Activated CD4-positive, CD25-positive, alpha-beta regulatory T cell treated with anti-CD3 and anti-CD28 coated beads, Interleukin-2, amount 50 U/mL, for 16 hours (primary cell): ENCODE results near the gene CYB561A3.

Experiments
- DNase-seq: peaks from one replicate; pipeline ENCODE4 v3.0.0-alpha.2; 2020; ENCODE audit warnings: low read depth, low spot score

Gene CYB561A3

GRCh38 chr11:61369372-61370348 is 8.0 kb upstream of the CYB561A3 start:
- no peak for DNase-seq

- DNase-seq, result no peak
Measured at GRCh38 chr11:61368646-61369045, 7.0 kb upstream of the CYB561A3 start.

GRCh38 chr11:61367406-61367805 is 5.7 kb upstream of the CYB561A3 start:
- DNase-seq, result no peak

GRCh38 chr11:61364012-61364675 is 2.5 kb upstream of the CYB561A3 start:
- no peak for DNase-seq

GRCh38 chr11:61362542-61362875 is 827 bp upstream of the CYB561A3 start:
- DNase-seq, result no peak

GRCh38 chr11:61361237-61361740 is 393 bp downstream of the CYB561A3 start:
- DNase-seq, result no peak

- no peak for DNase-seq
Measured at GRCh38 chr11:61359516-61359915, 2.2 kb downstream of the CYB561A3 start.

- DNase-seq, result no peak
Measured at GRCh38 chr11:61358566-61358965, 3.1 kb downstream of the CYB561A3 start.

- no peak for DNase-seq
Measured at GRCh38 chr11:61357894-61358239, 3.8 kb downstream of the CYB561A3 start.

- no peak for DNase-seq
Measured at GRCh38 chr11:61357233-61357893, 4.3 kb downstream of the CYB561A3 start.

- no peak for DNase-seq
Measured at GRCh38 chr11:61356706-61357105, 5.0 kb downstream of the CYB561A3 start.

GRCh38 chr11:61354208-61354607 is 7.5 kb downstream of the CYB561A3 start:
- no peak for DNase-seq

- DNase-seq, result no peak
Measured at GRCh38 chr11:61353131-61354067, 8.3 kb downstream of the CYB561A3 start.

GRCh38 chr11:61352038-61352437 is 9.6 kb downstream of the CYB561A3 start:
- no peak for DNase-seq

- no peak for DNase-seq
Measured at GRCh38 chr11:61350803-61351202, 10.9 kb downstream of the CYB561A3 start.

- DNase-seq, result no peak
Measured at GRCh38 chr11:61350336-61350735, 11.3 kb downstream of the CYB561A3 start.

GRCh38 chr11:61349916-61350315 is 11.8 kb downstream of the CYB561A3 start:
- DNase-seq, result no peak

GRCh38 chr11:61349189-61349751 is 12.4 kb downstream of the CYB561A3 start:
- no peak for DNase-seq

- no peak for DNase-seq
Measured at GRCh38 chr11:61347916-61348461, 13.7 kb downstream of the CYB561A3 start.
